ENCODE results near the gene DHH.

DHH gene

DNA sequence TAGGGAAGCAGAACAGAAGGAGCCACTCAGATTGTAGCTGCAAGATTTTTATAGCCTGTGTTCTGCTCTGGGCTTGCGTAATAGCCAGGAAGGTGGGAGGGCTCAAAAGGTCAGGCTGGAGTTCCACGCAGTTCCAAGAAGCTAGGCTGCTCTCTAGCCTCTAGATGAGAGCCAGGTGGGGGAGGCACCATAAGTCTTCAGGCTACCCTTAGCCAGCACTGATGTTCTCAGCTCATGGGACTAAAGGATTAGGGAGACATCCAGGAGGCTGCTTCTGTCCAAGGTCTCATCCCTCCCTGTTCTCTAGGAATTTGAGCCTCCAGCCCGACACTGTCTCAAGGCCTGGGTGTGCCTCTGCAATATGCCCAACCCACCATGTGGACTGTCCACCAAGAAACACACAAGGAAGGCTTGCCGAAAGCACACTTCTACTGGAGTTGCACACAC, 14.4 kb upstream of the DHH start:
- DNase-seq, result no peak

DNA sequence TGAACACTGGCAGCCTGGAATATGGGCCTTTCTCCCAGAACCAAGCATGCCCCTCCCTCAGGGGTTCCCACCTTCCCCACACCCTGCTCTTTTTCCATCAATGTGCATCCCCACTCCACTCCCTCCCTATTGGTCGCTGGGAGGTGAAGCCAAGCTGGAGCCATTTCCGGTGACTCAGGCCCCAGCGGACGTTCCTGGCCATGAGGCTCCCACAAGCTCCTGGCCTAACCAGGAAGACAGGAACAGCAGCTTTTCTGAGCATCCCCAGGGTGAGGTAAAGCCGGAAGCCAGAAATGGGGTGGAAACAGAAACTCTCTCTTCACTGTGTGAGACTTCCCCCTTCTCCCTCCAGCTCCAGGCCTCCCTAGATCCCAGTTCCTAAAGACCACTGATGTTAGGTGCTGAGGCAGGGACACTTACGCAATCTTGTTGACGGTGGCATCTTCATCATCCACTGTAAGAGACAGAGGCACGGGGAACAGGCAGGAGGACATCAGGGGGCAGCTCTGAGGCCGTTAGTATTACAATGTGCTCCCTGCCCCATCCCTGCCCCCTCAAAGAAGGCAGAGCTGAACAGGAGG, 11.0 kb upstream of the DHH start:
- no peak for DNase-seq

DNA sequence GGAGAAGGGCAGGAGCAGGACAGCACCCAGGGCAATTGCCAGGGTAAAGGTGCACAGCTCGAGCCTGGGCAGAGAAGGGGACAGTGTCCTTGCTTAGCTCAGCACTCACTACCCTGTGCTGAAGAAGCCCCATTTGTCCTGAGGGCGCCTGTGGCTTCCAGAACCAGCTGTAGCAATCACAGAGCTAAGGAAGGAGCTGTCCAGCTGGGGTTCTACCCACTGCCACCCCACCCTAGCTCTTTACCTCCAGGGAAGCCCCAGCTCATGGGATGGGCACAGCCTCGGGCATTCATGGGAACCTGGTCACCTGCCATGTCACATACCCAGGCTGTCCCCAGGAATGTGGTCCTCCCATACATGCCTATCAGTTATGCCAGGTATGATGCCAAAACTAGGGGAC, 10.2 kb upstream of the DHH start:
- no peak for DNase-seq

- no peak for DNase-seq
Observed at GRCh38 chr12:49100380-49100779, 5.8 kb upstream of the DHH start.

- no peak for DNase-seq
Observed at GRCh38 chr12:49098703-49099102, 4.1 kb upstream of the DHH start.

DNA sequence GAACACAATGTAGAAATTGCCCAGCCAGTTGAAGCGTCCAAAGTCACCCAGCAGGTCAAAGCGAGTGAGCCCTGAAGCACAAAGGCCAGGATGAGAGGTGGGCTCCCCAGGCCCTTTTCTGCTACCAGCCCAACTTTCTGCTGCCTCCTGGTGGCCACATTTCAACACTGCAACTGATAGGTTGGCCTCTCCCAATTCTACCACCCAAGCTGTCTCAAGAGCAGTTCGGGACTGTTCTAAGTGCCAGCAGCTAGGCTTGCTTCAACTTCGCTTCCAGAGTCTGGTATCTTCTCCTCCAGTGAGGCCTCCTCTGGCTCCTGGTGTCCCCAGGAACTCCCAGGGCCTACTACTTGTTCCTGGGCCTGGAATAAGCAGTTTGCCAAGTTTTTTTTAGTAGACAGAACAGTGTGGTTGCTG, 3.4 kb upstream of the DHH start:
- peak; percentile 55 for DNase-seq

- no peak for DNase-seq
Observed at GRCh38 chr12:49097381-49097780, 2.8 kb upstream of the DHH start.

DNA sequence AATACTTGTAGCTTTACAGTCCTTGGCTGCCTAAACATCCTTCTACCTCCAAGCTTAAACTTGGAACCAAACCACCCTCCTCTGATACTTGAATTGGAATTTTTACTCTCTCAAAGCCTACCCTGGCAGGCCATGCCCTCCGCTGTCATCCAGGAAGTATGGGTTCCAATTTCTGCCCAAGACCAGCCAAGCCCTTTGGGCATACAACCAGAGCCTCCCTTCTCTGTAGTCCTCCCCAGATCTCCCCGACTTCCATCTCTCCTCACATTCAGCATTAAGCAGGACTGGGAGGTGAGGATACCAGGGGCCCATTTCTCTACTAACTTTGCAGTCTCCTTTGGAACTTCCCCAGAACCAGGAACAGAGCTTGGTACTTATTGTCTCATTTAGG, 369 bp upstream of the DHH start:
- DNase-seq, result no peak

GRCh38 chr12:49093792-49094159, 825 bp downstream of the DHH start:
- peak; percentile 69 for DNase-seq

GRCh38 chr12:49092816-49093406, 1.7 kb downstream of the DHH start:
- no peak for DNase-seq

DNA sequence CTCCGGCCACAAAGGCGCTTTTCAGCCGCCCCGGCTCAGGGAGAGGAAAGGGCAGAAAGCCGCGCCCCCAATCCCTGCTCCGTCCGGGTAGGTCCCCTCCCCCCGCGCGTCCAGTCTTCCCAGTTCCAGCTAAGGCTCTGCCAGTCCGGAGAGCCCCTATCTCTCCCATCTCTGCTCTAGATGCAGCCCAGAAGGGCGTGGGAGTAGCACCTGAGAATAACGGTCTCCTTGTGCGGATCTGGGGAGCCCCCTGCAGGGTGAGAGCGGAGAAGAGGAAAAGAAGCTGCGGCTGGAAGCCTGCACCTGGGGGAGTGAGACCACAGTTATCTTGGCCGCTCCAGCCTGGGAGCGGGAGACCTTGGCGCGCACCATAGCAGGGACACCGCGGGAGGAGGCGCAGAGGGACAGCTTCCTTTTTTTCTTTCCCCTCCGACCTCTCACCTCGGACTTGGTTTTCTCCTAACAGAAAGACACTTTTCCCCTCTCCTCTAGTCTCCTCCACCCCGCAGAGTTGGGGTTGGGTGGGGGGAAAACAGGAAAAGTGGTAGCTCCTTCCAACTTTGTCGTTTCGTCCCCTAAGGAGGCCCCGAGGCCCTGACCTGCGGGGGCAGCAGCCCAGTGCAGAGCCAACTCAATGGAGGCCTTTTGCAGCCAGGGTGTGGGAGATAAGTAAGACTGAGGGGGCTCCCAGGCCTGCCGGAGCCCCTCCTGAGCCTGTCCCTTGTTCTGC, 2.4 kb downstream of the DHH start:
- DNase-seq, result peak; percentile 67

GRCh38 chr12:49091836-49092085, 2.8 kb downstream of the DHH start:
- no peak for DNase-seq

DNA sequence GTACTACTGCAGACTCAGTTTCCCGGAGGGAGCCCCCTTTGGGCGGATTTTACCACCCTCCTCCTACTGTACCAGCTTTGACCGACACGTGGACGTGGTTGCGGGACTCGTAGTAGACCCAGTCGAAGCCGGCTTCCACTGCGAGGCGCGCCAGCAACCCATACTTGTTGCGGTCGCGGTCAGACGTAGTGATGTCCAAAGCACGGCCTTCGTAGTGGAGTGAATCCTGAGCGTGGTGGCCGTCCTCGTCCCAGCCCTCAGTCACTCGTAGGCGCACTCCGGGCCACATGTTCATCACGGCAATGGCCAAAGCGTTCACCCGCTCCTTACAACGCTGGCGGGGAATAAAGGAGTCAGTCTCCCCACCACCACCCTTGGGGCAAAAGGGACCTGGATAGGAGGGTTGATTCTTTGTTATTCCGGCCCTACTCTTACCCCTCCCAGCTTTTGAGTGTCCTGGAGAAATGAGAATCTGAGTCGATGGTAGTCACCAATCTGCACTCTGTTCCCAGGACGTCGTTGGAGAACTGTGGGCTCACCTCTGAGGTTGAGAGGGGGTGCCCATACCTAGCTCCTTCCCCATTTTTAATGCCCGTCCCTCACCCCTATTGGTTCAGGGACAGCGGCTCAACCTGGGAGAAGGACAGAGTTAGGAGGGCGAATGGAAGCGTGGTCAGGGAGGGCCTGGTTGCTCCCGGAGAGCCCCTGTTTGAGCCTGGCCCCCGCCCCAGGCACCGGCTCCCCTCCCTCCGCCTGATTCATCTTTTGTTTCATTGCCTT, 3.4 kb downstream of the DHH start:
- DNase-seq, result no peak

- DNase-seq, result peak; percentile 73
Observed at GRCh38 chr12:49089821-49090773, 4.5 kb downstream of the DHH start.

GRCh38 chr12:49088932-49089330, 5.7 kb downstream of the DHH start:
- no peak for DNase-seq

DNA sequence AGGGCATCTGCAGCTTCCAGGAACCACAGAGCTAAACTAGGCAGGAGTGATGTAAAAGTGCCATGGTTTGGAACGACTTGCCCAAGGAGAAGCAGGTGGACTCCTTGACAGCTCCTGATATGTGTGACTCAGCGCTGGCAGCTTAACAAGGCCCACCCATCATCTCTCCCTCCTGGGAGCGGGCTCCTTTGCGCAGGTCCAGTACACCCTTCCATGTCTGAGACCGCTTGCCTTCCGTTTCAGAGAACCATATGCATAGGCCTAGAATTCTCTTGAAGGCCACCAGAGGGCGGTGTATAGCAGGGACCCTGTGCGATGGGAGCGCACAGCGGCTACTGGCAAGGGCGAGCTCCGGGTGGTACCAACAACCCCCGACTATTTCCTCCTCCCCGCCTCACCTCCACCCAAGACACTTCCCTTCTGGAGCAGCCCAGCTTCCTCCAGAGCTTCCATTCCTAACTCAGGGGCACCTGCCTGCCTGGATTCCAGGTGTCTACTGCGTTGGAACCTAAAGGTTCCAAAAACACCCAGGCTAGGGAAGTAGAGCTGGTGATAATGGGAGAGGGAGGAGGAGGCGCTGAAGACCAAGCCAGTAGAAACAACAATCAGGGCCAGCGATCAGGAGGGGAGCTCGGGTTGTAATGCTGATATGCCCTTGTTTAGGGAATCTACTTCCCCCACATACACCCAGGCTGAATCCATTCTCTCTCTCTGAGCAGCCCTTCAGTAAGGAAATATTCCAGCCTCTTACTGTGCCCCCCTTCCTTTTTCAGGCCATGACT, 6.3 kb downstream of the DHH start:
- peak; percentile 95 for DNase-seq

GRCh38 chr12:49086116-49086515, 8.5 kb downstream of the DHH start:
- no peak for DNase-seq

- no peak for DNase-seq
Observed at GRCh38 chr12:49084438-49084837, 10.2 kb downstream of the DHH start.

- DNase-seq, result no peak
Observed at GRCh38 chr12:49079793-49080192, 14.8 kb downstream of the DHH start.

- no peak for DNase-seq
Observed at GRCh38 chr12:49070971-49071370, 23.6 kb downstream of the DHH start.

GRCh38 chr12:49069507-49070346, 24.9 kb downstream of the DHH start, which contains the start of gene RHEBL1:
Gene RHEBL1 (minus strand): TSS chr12:49069979. CDS start chr12:49069785, 194 bp downstream.
- peak; percentile 99 for DNase-seq

Measured in NCI-H69 (cell line).